Stimulated activated CD4-positive, alpha-beta T cell treated with anti-CD3 and anti-CD28 coated beads, Interleukin-15, amount 100 ng/mL, for 48 hours (primary cell): ENCODE results near the gene APP.
A peak's percentile ranks its signal among the peaks of the same experiment; 100 is the strongest.

Experiments
- DNase-seq, 2 donors: peaks; one replicate each; pipeline ENCODE4 v3.0.0-alpha.2; 2020; ENCODE audit warnings: low read depth in 2 of 2

APP gene

DNA sequence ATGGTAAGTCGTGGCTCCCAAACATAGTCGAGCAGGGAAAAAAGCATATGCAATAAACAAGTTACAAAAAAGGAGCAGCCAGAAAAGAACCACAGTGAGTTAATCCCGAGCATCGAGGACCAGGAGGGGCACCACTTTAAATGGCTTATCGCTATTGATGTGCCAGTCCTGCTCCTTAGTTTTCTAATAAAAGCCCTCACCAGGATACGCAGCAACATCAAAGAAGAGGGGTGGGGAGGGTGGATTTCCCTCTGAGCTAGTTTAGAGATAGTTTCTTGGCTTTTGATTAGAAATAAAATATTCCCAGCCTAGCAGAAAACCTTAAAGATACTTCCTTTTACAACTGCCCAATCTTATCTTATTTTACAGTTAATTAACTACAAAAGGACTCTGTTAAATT lies 265.4 kb downstream of the APP start:
- DNase-seq = no peak

DNA sequence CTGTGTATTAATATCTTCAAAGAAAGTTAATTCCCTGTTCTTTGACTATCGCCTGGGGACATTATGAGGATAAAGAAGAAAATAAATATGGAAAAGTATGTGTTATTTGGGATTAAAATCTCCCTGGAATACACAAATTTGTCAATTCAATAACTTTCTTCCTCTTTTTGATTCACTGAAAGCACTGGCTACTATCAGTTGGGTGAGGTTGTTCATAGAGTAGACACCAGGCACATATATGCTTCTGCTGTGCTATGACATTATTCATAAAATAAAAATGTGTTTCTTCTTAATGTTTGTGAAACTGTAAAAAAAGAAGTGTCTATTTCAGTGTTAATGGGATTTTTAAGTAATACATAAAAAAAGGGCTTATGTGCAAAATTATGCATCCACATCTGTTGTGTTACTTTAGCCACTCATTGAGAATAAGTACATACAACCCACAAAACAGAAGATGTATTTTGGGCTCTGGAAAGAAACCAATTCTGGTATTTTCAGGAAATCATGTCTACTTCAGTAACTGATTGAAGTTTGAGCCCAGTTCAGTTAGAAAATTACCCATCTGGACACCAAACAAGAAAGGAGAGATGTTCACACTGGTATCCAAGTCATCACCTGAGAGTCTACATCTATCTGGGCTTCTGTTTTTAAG lies 266.4 kb downstream of the APP start:
- DNase-seq = no peak

DNA sequence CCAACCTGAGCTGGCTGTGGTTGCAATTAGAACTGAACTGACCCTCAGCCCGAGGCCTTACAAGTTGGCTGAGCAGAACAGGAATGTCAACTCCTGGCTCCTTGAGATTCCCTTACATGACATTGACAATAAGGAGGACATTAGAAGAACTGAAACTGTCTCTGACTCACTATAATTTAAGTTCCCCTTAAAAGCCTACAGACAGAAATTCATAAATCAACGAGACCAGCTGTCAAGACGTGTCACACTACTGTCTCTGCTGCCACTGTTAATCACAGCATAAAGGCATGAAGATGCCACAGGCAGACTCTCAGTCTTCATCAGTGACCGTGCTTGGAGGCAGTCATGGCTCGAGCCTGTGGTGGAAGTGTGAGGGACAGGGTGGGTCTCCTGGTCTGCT lies 267.0 kb downstream of the APP start:
- DNase-seq = no peak

DNA sequence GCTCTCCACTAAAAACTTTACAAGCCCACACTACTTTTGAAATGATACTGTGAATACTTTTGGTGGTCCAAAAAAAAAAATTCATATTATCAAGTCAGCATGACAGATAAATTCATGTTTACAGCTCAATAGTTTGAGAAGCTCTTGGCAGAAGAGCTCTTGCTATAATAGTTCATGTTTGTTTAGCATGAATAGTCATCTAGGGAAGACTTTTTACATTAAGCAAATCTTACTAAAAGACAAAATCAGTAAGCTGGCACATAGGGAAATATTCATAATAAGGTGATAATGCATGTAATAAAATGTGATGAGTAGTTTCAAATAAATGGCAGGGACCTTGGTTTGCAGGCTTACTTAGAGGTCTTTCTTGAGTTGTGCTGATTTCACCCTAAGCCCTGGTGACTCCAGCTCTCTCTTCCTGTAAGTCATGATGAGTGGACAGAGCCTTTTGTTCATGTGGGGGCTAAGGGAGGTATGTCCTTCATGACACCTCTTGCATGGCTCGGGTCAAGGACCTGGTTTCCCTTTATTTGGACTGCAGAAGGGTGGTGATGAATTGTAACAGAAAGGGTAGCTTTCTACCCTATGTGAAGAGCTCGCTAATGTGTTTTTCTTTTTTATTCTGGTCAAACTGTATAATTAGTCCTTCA lies 269.1 kb downstream of the APP start:
- no peak for DNase-seq

DNA sequence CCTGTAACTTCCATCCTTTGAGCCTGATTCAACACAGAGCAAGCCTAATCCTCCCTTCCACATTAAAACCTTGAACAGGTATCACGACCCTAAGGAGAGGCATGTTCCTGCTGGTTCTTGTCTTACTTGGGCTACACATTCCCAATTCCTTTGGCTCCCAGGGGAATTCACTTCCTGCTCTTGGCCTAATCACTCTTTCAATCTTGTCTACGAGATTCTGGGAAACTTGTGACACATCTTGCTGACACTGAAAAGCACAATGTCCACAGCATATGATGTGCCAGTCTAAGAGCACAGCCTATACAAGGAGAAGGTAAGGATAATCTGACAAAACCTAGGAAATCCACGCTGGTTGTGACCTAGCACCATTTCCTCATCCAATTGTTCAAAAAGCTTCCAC lies 271.9 kb downstream of the APP start:
- no peak for DNase-seq

DNA sequence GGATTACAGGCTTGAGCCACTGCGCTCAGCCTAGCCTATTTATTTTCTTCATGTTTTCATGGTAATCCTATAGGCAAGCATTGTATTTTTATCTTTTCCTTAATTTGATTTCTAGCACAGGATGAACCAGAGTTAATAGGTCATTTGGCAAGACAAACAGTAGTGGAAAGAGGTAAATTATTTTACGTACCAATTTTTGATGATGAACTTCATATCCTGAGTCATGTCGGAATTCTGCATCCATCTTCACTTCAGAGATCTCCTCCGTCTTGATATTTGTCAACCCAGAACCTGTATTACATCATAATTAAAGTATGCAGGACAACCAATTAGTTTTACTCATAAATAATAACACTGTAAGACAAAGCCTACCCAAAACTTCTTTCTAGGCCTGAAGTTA lies 273.2 kb downstream of the APP start:
- DNase-seq = no peak

DNA sequence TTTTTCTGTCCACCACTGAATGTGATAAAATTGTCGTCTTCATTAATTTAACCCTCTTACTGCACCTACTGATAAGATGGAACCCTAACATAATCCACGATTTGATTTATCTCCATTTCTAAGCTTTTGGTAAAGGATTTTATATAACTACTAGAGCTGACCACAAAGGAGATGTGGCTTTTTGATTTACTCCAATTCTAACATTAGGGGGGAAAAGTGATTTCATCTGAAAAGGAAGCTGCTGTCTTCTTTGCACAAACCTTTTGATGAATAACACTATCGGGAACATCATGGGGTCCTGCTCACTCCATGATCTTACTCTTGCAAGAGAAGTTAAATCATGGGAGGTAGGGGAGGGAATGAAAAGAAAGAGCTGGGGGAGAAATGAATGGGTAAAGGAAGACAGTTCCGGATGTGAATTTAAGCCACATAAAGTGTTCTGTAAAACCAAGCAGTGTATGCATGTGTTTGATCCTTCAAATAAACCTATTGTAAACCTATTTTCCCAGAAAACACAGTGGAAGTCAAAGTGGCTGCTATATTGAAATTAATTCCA lies 274.0 kb downstream of the APP start:
- no peak for DNase-seq

DNA sequence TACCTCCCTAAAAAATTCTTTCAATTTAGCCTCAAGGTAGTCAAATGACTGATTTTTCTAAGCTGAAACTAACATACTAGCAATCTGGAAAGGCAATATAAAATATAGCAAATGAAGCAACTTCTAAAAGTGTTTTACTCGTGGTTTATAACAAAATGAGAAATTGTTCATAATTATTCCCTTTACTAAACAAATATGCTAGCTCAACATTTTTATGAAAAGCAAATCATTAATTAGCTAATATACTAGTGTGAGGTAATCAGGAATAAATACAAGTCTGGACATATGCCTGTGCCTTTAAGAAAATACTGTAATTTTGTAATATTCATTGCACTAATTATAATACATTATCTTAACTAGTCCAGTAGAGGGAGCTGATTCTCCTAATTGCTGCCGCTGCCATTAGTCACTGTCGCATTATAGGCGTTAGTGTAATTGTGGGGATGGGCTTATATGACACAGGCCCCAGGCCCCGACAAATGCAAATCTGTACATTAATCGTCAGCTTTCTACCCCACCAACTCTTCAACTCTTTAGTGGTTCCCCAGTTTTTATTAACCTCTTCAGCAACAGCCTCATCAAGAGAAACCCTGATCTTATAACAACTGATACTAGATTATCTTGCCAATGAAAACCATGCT lies 274.9 kb downstream of the APP start:
- DNase-seq = no peak

DNA sequence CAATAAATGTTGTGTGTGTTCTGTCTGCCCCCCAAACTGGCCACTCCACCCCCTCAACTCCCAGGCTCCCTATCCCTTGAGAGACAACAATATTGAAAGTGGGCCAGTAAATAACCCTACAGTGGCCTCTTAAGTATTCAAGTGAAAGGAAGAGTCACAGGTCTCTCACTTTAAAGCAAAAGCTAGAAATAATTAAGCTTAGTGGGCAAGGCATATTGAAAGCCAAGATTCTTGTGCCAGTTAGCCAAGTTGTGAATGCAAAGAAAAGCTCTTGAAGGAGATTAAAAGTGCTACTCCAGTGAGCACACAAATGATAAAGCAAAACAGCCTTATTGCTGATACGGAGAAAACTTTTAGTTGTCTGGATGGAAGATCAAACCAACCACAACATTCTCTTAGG lies 277.4 kb downstream of the APP start:
- no peak for DNase-seq

DNA sequence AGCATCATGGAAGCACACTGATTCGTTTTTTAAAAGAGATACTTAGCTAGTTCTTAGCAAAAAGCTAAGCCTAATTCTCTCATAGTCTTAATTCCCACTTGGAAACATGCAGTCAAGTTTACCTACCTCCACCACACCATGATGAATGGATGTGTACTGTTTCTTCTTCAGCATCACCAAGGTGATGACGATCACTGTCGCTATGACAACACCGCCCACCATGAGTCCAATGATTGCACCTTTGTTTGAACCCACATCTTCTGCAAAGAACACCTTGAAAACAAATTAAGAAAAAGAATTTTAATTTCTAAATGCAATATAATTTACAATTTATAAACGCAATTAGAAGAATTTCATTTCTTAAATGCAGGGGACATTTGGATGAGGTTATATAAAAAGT lies 279.0 kb downstream of the APP start:
- DNase-seq = no peak

DNA sequence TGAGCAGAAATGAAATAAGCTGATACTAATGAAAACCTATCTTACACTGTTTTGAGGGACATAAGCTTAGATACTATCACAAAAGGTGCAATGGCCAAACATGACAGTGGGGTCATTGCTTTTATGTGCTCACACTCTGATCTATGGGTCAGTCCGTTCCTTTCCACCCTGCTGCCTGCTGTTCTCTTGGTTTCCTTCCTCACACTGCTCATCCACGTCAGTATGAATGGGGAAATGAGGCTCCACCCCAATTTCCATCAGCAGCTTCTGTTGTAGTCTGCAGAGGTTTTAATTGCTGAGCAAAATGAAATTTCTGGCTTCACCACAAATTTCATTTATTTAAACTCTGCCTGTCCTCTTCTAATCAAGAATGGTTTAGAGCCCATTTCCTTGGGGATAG lies 280.6 kb downstream of the APP start:
- no peak for DNase-seq

DNA sequence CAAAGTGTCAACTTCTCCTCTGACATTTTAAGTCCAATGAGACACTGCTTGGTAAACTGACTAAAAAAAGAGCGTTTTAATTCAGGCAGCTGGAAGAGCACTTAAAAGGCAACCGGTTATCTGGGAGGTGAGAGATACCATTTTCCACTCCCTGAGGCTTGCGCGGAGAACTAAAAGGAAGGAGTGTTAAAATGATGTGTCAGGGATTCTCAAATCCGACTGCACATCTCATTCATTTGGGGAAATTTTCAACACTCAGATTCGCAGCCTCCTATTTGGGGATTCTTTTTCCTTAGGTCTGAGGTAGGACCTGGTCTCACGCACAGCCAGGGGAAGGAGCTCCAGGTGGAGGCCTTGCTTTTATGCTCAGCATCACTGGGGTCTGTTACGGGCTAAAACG lies 281.9 kb downstream of the APP start:
- DNase-seq = no peak

DNA sequence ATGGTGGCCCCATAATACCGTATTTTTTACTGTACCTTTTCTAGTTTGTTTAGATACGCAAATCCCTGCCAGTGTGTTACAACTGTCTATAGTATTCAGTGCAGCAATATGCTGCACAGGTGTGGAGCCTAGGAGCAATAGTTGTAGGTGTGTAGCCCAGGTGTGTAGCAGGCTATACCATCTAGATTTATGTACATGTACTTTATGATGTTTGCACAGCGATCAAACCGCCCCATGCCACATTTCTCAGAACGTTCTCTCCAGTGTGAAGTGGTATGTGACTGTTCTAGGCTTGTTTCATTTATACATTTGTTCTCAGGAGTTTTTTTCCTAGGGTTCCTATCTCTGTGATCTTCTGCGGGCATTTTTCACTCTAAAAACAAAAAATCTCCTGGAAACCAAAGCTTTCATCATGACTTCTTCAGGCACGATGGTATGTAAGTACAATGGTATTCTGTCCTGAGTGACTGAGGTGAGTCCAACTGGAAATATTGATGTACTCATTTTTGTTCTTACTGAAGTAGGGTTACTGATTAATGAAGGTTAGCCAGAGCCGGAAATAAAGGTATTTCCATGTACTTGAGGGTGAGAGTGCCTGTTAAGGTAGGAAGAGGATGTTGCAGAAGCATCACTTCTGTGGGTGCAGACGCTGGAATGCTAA lies 282.8 kb downstream of the APP start:
- no peak for DNase-seq

DNA sequence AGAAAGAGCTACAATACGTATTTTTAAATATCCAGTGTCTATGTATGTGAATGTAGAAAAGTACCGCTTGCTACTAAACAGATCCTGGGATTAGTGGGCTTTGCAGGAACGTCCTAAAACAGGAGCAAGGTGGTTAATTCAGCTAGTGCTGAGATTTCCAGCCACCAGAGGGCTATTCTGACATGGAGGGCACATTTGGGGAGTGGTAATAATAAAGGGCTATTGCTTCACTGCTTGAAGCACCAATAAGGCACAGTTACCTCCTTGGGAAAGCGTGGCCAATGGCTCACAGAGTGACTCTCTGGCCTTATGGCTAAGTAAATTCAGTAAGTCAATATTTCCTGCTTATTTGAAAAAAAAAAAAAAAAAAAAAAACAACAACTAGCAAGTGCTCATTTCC lies 283.4 kb downstream of the APP start:
- no peak for DNase-seq

DNA sequence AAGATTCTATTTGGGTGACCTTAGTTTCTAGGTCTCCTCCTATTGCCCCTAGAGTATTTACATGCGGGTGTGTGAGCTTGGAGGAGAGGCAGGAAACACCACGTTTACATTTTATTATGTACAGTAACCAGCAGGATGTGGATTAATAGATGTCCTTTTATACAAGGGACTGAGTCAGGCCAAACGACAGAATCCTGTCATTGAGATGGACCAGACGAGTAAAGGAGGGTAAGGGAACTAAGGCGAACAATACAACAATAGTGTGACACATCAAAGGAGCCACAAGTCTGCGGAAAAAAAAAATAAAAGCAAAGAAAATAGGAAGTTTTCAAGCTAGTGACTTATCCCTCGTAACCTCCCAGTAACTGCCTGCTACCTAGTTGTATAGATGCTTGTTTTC lies 284.7 kb downstream of the APP start:
- no peak for DNase-seq

DNA sequence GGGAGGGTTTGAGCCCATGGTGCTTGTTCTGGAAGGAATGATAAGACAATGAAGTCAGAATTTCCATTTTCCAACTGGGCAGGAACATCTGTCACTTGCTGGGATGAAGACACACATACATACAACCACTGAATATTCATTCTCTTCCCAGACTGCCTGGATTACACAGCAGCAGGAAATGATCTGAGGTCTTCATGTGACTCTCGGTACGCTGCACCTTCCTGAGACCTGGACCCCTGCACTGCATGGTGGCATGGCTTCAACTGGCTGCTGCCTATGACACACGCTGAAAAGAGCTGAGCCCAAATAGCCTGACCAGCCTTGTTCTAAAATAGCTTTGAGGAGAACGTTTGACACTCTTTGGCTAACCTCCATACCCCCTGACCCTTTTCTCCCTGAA lies 285.2 kb downstream of the APP start:
- no peak for DNase-seq

DNA sequence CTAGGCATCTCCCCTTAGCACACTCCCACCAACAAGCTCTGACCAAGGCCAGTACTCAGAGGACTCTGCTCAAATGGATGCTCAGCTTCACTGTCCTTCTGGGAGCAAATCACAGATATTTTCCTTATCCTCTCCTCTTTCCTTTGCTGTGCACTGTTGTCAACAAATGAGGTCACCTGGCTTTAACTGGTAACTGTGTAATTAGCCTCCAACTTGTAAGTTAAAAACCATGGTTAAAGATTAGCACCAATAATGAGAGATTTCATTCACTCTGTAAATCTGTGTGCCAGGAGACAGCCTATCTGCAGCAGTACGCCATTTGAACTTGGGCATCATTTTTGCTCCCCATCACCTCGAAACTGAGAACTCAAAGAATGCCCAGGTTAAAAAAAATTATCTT lies 286.3 kb downstream of the APP start:
- no peak for DNase-seq

DNA sequence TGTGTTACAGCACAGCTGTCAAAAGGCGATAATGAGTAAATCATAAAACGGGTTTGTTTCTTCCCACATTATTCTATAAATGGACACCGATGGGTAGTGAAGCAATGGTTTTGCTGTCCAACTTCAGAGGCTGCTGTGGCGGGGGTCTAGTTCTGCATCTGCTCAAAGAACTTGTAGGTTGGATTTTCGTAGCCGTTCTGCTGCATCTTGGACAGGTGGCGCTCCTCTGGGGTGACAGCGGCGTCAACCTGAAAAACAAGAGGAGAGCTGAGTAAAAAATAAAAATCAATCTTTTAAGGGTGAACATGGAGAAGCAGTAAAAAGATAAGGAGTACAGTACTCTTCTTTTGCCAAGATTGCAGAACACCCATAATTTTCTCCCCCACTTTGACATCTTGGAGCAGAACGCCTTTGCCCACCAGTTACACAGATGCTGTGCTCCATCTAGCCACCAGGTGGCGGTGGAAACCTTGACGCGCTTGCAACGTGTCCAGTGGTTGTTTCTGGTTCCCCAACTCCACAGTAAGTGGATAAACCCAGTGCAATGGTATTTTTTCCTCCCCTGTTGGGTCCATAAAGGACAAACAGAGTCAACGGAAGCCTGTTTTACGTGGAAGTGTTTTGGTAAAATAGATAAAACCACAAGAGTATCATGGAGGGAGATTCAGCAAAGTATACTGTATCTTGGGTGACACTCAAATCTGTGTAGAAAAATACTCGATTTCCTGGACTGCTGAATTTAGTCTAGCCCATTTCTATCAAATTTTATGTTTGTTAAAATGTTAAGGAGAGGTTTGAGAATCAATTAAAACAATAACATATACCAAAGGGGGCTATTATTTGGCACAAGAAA lies 288.8 kb downstream of the APP start:
- DNase-seq = peak; percentile 24 to 34

DNA sequence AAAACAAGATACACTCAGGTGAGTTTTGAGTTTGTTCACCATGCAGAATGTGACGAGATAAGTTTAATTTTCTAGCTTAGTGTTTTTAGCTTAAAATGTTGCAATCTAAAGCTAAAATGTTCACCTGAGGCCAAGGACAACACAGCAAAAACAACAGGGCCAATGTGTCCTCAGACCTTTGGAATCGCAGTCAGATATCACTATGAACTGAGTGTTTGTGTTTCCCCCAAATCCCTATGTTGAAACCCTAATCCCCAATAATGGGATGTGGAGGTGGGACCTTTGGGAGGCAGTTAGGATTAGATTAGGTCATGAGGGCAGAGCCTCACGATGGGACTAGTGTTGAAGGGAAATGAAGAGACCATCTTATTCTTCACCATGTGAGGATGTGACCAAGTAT lies 291.4 kb downstream of the APP start:
- DNase-seq = no peak

DNA sequence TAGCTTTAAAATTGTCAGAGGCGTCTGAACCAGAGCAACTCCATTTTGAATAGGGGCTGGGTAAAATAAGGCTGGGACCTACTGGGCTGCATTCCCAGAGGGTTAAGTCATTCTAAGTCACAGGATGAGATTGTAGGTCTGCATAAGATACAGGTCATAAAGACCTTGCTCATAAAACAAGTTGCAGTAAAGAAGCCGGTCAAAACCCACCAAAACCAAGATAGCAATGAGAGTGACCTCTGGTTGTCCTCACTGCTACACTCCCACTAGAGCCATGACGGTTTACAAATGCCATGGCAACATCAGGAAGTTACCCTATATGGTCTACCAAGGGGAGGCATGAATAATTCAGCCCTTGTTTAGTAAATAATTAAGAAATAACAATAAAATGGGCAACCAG lies 292.2 kb downstream of the APP start:
- DNase-seq = no peak

DNA sequence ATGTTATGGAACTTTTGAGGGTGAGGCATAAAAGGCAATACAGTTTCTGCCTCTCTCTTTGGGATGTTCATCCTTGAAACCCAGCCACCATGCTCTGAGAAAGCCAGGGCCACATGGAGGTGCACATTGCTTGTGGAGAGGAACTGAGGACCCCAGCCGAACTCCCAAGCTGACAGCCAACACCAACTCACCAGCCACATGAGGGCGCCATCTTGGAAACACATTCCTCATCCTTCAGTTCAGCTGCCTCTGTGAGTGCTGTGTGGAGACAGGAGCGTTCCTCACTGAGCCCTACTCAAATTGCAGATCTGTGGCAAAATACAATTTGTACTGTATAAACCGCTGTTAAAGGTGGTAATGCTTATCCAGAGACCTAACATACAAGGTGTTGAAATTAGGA lies 298.3 kb downstream of the APP start:
- no peak for DNase-seq

DNA sequence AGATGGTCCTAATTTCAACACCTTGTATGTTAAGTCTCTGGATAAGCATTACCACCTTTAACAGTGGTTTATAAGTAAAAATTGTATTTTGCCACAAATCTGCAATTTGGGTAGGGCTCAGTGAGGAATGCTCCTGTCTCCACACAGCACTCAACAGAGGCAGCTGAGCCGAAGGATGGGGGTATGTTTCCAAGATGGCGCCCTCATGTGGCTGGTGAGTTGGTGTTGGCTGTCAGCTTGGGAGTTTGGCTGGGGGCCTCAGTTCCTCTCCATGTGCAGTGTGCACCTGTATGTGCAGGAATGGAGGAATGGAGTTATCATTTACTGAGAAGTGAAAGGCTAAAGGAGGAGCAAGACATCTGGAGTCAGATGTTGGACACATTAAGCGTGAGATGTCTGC lies 299.0 kb downstream of the APP start:
- DNase-seq = no peak
